Endothelial cell of umbilical vein (primary cell): ENCODE results near the gene VAV2. TPM values are rescaled to one million over a fixed set of nuclear protein-coding genes. Genes with fewer than 3 reads are reported as not detected.

ENCODE experiments used
- BruUV-seq: library from RNA; stranded (reverse); fragments of 400-500 nt; replicated peaks from 2 replicates; lab custom pipeline; 2021; lab: Mats Ljungman, UMichigan
- CTCF ChIA-PET: fragments of 300-600, 350-600 bp; sonication (Branson Sonifier 250); formaldehyde crosslinking; loops from one replicate; lab custom pipeline; 2021; ENCODE audit warnings: antibody characterized with exemption, inconsistent platforms; lab: Charles Lee
- POLR2A ChIA-PET: fragments of 300-600, 350-600 bp; sonication (Branson Sonifier 250); formaldehyde crosslinking; loops from one replicate; lab custom pipeline; 2021; ENCODE audit warnings: antibody characterized with exemption, inconsistent platforms; lab: Charles Lee
- DNase-seq: peaks from one replicate; pipeline ENCODE4 v3.0.0-alpha.2; 2011; ENCODE audit warnings: low read depth, low spot score
- FAIRE-seq: peaks from 2 replicates; lab custom pipeline; 2011; peaks lifted over from hg19 to GRCh38; lab: Jason Lieb, UNC
- H2AFZ ChIP-seq: 2 replicates; pipeline ENCODE4 v1.6.0; 2012; ENCODE audit warnings: low read depth, low read length, control low read depth, inconsistent platforms
- H3K27ac ChIP-seq: 2 replicates; pipeline ENCODE4 v1.5.1; 2011; ENCODE audit warnings: low read depth, mild to moderate bottlenecking, control low read depth, low read length, moderate library complexity; ENCODE audit not compliant: insufficient read depth
- H3K27me3 ChIP-seq, 2 experiments: 2 replicates each; pipeline versions ENCODE4 v1.6.0 to v1.6.1; 2011; ENCODE audit warnings: low read length in 2 of 2, mixed read lengths in 1 of 2; ENCODE audit not compliant: control insufficient read depth in 2 of 2, insufficient read depth in 2 of 2
- H3K36me3 ChIP-seq, 2 experiments: 2 replicates in 1 of 2; 3 replicates in 1 of 2; pipeline ENCODE4 v1.5.1; 2011; ENCODE audit warnings: low read length in 2 of 2, mild to moderate bottlenecking in 1 of 2, moderate library complexity in 1 of 2; ENCODE audit not compliant: control insufficient read depth in 2 of 2, insufficient read depth in 2 of 2; ENCODE audit errors: extremely low read depth in 1 of 2
- H3K4me1 ChIP-seq: 3 replicates; pipeline ENCODE4 v1.5.1; 2011; ENCODE audit warnings: mild to moderate bottlenecking, low read length; ENCODE audit not compliant: control insufficient read depth, insufficient read depth; ENCODE audit errors: extremely low read depth
- H3K4me2 ChIP-seq: 2 replicates; pipeline ENCODE4 v1.6.1; 2011; ENCODE audit warnings: low read length, control low read depth, mixed read lengths; ENCODE audit not compliant: insufficient read depth
- H3K4me3 ChIP-seq, 3 experiments: fragments of 200-600 bp in 1 of 3; sonication (generic), shearing (Covaris generic) in 1 of 3; replicated peaks in 1 of 3; 2 replicates each; pipeline ENCODE4 v1.5.1; 2011 to 2016; ENCODE audit warnings: control low read depth in 3 of 3, low read length in 3 of 3, mild to moderate bottlenecking in 2 of 3, inconsistent platforms in 1 of 3, low read depth in 1 of 3, moderate library complexity in 1 of 3; ENCODE audit not compliant: insufficient read depth in 1 of 3
- H3K79me2 ChIP-seq: 2 replicates; pipeline ENCODE4 v1.6.0; 2012; ENCODE audit warnings: low read length, inconsistent platforms; ENCODE audit not compliant: control insufficient read depth, insufficient read depth
- H3K9ac ChIP-seq: replicated peaks from 2 replicates; pipeline ENCODE3; 2011; ENCODE audit warnings: low read length, control low read depth; ENCODE audit not compliant: insufficient read depth; ENCODE audit errors: extremely low read depth
- H3K9me1 ChIP-seq: replicated peaks from 3 replicates; pipeline ENCODE4 v1.6.0; 2011; ENCODE audit warnings: mild to moderate bottlenecking, low read length; ENCODE audit not compliant: control insufficient read depth, insufficient read depth; ENCODE audit errors: extremely low read depth
- H3K9me3 ChIP-seq: replicated peaks from 2 replicates; pipeline ENCODE4 v1.5.1; 2012; ENCODE audit warnings: low read length, inconsistent platforms; ENCODE audit not compliant: control insufficient read depth, insufficient read depth
- H4K20me1 ChIP-seq: replicated peaks from 2 replicates; pipeline ENCODE3; 2011; ENCODE audit warnings: mild to moderate bottlenecking, low read length; ENCODE audit not compliant: control insufficient read depth, insufficient read depth; ENCODE audit errors: extremely low read depth
- CTCF ChIP-seq, 2 donors: IDR thresholded peaks; 1 replicate in 1 of 2; 2 replicates in 1 of 2; pipeline ENCODE4 v1.5.1; 2011; ENCODE audit warnings: low read length in 2 of 2, mild to moderate bottlenecking in 2 of 2, moderate library complexity in 2 of 2, control low read depth in 1 of 2, inconsistent platforms in 1 of 2, low read depth in 1 of 2; ENCODE audit not compliant: insufficient read depth in 1 of 2; ENCODE audit errors: extremely low read depth in 1 of 2
- EZH2 ChIP-seq: IDR thresholded peaks from 2 replicates; pipeline ENCODE4 v1.6.1; 2012; ENCODE audit warnings: borderline replicate concordance, low read depth, mild to moderate bottlenecking, moderate library complexity, low read length, inconsistent platforms; ENCODE audit not compliant: severe bottlenecking
- FOS ChIP-seq: IDR thresholded peaks from 2 replicates; pipeline ENCODE4 v1.6.1; 2011; ENCODE audit warnings: mild to moderate bottlenecking, low read length, moderate library complexity, borderline replicate concordance; ENCODE audit not compliant: insufficient read depth
- GATA2 ChIP-seq: IDR thresholded peaks from 2 replicates; pipeline ENCODE4 v1.7.0; 2011; ENCODE audit warnings: low read depth, mild to moderate bottlenecking, moderate library complexity, mixed read lengths, low read length; ENCODE audit not compliant: insufficient read length, insufficient read depth
- JUN ChIP-seq: IDR thresholded peaks from 2 replicates; pipeline ENCODE4 v1.6.1; 2011; ENCODE audit warnings: borderline replicate concordance, low read depth; ENCODE audit not compliant: insufficient read length, insufficient read depth
- MAX ChIP-seq: IDR thresholded peaks from 2 replicates; pipeline ENCODE4 v1.6.1; 2011; ENCODE audit not compliant: insufficient read depth, insufficient read length
- MYC ChIP-seq: IDR thresholded peaks from one replicate; pipeline ENCODE4 v1.6.1; 2011; ENCODE audit warnings: mild to moderate bottlenecking, low read depth, low read length
- POLR2A ChIP-seq: IDR thresholded peaks from 2 replicates; pipeline ENCODE4 v1.6.1; 2012; ENCODE audit warnings: low read depth, mild to moderate bottlenecking, control low read depth, low read length
- POLR2AphosphoS5 ChIP-seq: IDR thresholded peaks from 2 replicates; pipeline ENCODE4 v1.6.1; 2012; ENCODE audit warnings: low read depth, mild to moderate bottlenecking, control low read depth, low read length, moderate library complexity; ENCODE audit not compliant: insufficient read depth
- dilution Hi-C: fragments of 300-500 bp; cut with MboI; formaldehyde crosslinking; loops from one replicate; pipeline ENCODE4 v1.15.0; 2019; ENCODE audit warnings: low sequenced_read_pairs; ENCODE audit not compliant: extremely low pct_ligation_motif_present
- intact Hi-C: fragments of 100-400 bp; cut with micrococcal nuclease; formaldehyde crosslinking; loops from one replicate; pipeline ENCODE4 v1.10.0; 2022
- polyA plus RNA-seq, 4 experiments: library from polyadenylated mRNA; depleted of rRNA in 3 of 4; stranded (reverse) in 3 of 4; unstranded in 1 of 4; fragments of >200 nt; gene quantifications; 2 replicates each; pipeline versions ENCODE4 v1.2.1 to v1.2.3, GENCODE V29; 2011 to 2012; ENCODE audit warnings: missing spikeins in 1 of 4
- total RNA-seq: library from RNA; stranded (reverse); gene quantifications from 2 replicates; pipeline ENCODE4 v1.2.3, GENCODE V29; 2021

The VAV2 gene
- total and polyA plus RNA-seq, 2 donors (not counting 3 experiments of a cell fraction or from before 2014, with no cell fraction given), result 10.6 to 30.6 TPM

GRCh38 chr9:133814586-133815208, 177.4 kb downstream of the VAV2 start:
- BruUV-seq, result no TSS peak
- H3K4me2 ChIP-seq, result no peak overlapping the region

More at GRCh38 chr9:133814586-133815208, 177.4 kb downstream of the VAV2 start:
- DNase-seq (no peak), FAIRE-seq (no peak)
- Histone ChIP-seq H3K9ac (no peak overlapping the region), H3K27ac (no peak overlapping the region), H3K27me3 (no peaks in the 10 kb centered on the region), H3K36me3 (peaks cover 0 to 5% of the 10 kb centered on the region in 2 experiments), H3K9me1 (no peaks in the 10 kb centered on the region), H3K79me2 (no peaks in the 10 kb centered on the region), H2AFZ (no peak overlapping the region), H3K4me1 (no peaks in the 10 kb centered on the region), H3K9me3 (no peaks in the 10 kb centered on the region), H4K20me1 (no peaks in the 10 kb centered on the region), H3K4me3 (no peak overlapping the region)
- dilution Hi-C loops (no loop called here), intact Hi-C loops (no loop called here)
- no peak for TF ChIP-seq MAX
- no peak for TF ChIP-seq EZH2
- no peak for TF ChIP-seq POLR2AphosphoS5
- no peak for TF ChIP-seq MYC
- TF ChIP-seq FOS, result no peak
- TF ChIP-seq POLR2A, result no peak
- TF ChIP-seq GATA2, result no peak
- TF ChIP-seq JUN, result no peak
- TF ChIP-seq CTCF (IDR thresholded peaks at IDR 0.05; ENCODE audit: extremely low read depth in 1 of 2, insufficient read depth in 1 of 2, low read depth in 1 of 2, low read length in 2 of 2), result no peak
- ChIA-PET POLR2A (no interaction called here), CTCF (interaction anchor here (1.0 kb wide), 1 partner anchor 19 kb away, joined by 3 read pairs; no protein-coding TSS in a partner anchor)
